Loucy (cell line): ENCODE data around the gene SUPT20HL2.

Experiments
- H2AFZ ChIP-seq: fragments of 200-600 bp; sonication (generic); 2 replicates; pipeline ENCODE4 v1.6.0; 2016; ENCODE audit warnings: antibody characterized with exemption, mild to moderate bottlenecking, low read length, moderate library complexity
- H3F3A ChIP-seq: fragments of 200-600 bp; 2 replicates; pipeline ENCODE4 v1.6.0; 2016; ENCODE audit warnings: antibody characterized with exemption, low read depth, mild to moderate bottlenecking
- H3K27me3 ChIP-seq: fragments of 200-600 bp; sonication (generic); 2 replicates; pipeline ENCODE4 v1.6.1; 2014; ENCODE audit warnings: low read length, mild to moderate bottlenecking; ENCODE audit not compliant: insufficient read depth, poor library complexity, severe bottlenecking
- H3K36me3 ChIP-seq: fragments of 200-600 bp; sonication (generic); 2 replicates; pipeline ENCODE4 v1.6.1; 2016; ENCODE audit warnings: low read length; ENCODE audit not compliant: insufficient read depth
- H3K4me1 ChIP-seq: fragments of 200-600 bp; sonication (generic); 2 replicates; pipeline ENCODE4 v1.5.1; 2014; ENCODE audit warnings: low read length, mild to moderate bottlenecking; ENCODE audit not compliant: insufficient read depth, poor library complexity, severe bottlenecking
- H3K4me2 ChIP-seq: fragments of 200-600 bp; sonication (generic); 2 replicates; pipeline ENCODE4 v1.6.0; 2014; ENCODE audit warnings: antibody characterized with exemption, low read length, low read depth, mild to moderate bottlenecking; ENCODE audit not compliant: poor library complexity, severe bottlenecking
- H3K4me3 ChIP-seq: fragments of 200-600 bp; sonication (generic); 2 replicates; pipeline ENCODE4 v1.5.1; 2014; ENCODE audit warnings: low read length, mild to moderate bottlenecking, mixed read lengths; ENCODE audit not compliant: poor library complexity, severe bottlenecking
- H3K79me2 ChIP-seq: fragments of 200-600 bp; sonication (generic); 2 replicates; pipeline ENCODE4 v1.6.1; 2014; ENCODE audit warnings: low read length; ENCODE audit not compliant: insufficient read depth
- H3K9ac ChIP-seq: fragments of 200-600 bp; sonication (generic); 2 replicates; pipeline ENCODE4 v1.6.0; 2014; ENCODE audit warnings: mild to moderate bottlenecking, low read depth, low read length, moderate library complexity; ENCODE audit not compliant: poor library complexity, severe bottlenecking
- H3K9me2 ChIP-seq: fragments of 200-600 bp; sonication (generic); replicated peaks from 2 replicates; pipeline ENCODE4 v1.6.1; 2016; ENCODE audit warnings: low read depth, low read length, mixed read lengths
- H3K9me3 ChIP-seq: fragments of 200-600 bp; sonication (generic); 2 replicates; pipeline ENCODE4 v1.6.1; 2014; ENCODE audit warnings: mild to moderate bottlenecking, antibody characterized with exemption, low read length, low read depth; ENCODE audit not compliant: insufficient read depth
- H4K20me1 ChIP-seq: fragments of 200-600 bp; sonication (generic); 2 replicates; pipeline ENCODE4 v1.6.0; 2014; ENCODE audit warnings: antibody characterized with exemption, low read length, mild to moderate bottlenecking; ENCODE audit not compliant: insufficient read depth, poor library complexity, severe bottlenecking
- CTCF ChIP-seq: fragments of 200-600 bp; sonication (generic); conservative IDR thresholded peaks from 2 replicates; pipeline ENCODE4 v1.5.1; 2014; ENCODE audit warnings: mild to moderate bottlenecking, antibody characterized with exemption, low read length
- EZH2phosphoT487 ChIP-seq: fragments of 200-600 bp; IDR thresholded peaks from 2 replicates; pipeline ENCODE4 v1.6.1; 2018; ENCODE audit warnings: antibody characterized with exemption, mild to moderate bottlenecking, moderate library complexity, borderline replicate concordance

The SUPT20HL2 gene

GRCh38 chrX:24347881-24348280 is 34.0 kb upstream of the SUPT20HL2 start:
- no peaks in the 10 kb centered on the region for H3K4me1 ChIP-seq
- no peaks in the 10 kb centered on the region for H3F3A ChIP-seq
- no peaks in the 10 kb centered on the region for H3K36me3 ChIP-seq
- no peaks in the 10 kb centered on the region for H3K9me3 ChIP-seq
- H3K9me2 ChIP-seq = no peaks in the 10 kb centered on the region
- TF ChIP-seq EZH2phosphoT487 (no peak), CTCF (no peak)
- no peak overlapping the region for H3K4me3 ChIP-seq
- H3K4me2 ChIP-seq = no peak overlapping the region
- no peaks in the 10 kb centered on the region for H3K79me2 ChIP-seq
- H2AFZ ChIP-seq = no peak overlapping the region
- H4K20me1 ChIP-seq = no peaks in the 10 kb centered on the region
- H3K27me3 ChIP-seq = no peaks in the 10 kb centered on the region
- H3K9ac ChIP-seq = no peak overlapping the region

GRCh38 chrX:24343719-24344118 is 29.9 kb upstream of the SUPT20HL2 start:
- Histone ChIP-seq H2AFZ (no peak overlapping the region), H3K36me3 (no peaks in the 10 kb centered on the region), H4K20me1 (no peaks in the 10 kb centered on the region), H3F3A (no peaks in the 10 kb centered on the region), H3K79me2 (no peaks in the 10 kb centered on the region), H3K4me2 (no peak overlapping the region), H3K27me3 (no peaks in the 10 kb centered on the region), H3K4me1 (no peaks in the 10 kb centered on the region), H3K4me3 (no peak overlapping the region), H3K9ac (no peak overlapping the region), H3K9me2 (no peaks in the 10 kb centered on the region), H3K9me3 (no peaks in the 10 kb centered on the region)
- TF ChIP-seq CTCF = no peak
- TF ChIP-seq EZH2phosphoT487 = no peak

GRCh38 chrX:24341795-24342194 is 27.9 kb upstream of the SUPT20HL2 start:
- H2AFZ ChIP-seq = no peak overlapping the region
- H3K4me1 ChIP-seq = no peaks in the 10 kb centered on the region
- no peaks in the 10 kb centered on the region for H4K20me1 ChIP-seq
- no peak overlapping the region for H3K9ac ChIP-seq
- H3K9me2 ChIP-seq = no peaks in the 10 kb centered on the region
- no peak overlapping the region for H3K4me2 ChIP-seq
- no peaks in the 10 kb centered on the region for H3K27me3 ChIP-seq
- H3F3A ChIP-seq = no peaks in the 10 kb centered on the region
- TF ChIP-seq EZH2phosphoT487 = no peak
- TF ChIP-seq CTCF = no peak
- no peaks in the 10 kb centered on the region for H3K9me3 ChIP-seq
- no peaks in the 10 kb centered on the region for H3K36me3 ChIP-seq
- H3K79me2 ChIP-seq = no peaks in the 10 kb centered on the region
- H3K4me3 ChIP-seq = no peak overlapping the region
